Stimulated activated CD4-positive, alpha-beta T cell treated with anti-CD3 and anti-CD28 coated beads, Interleukin-4, amount 100 ng/mL, for 24 hours (primary cell): Measurements from ENCODE around the gene TMEM240.
"Not testable (repeated sequence)": the region's sequence is repeated elsewhere in the genome, so short reads cannot be mapped to it uniquely, and the experiment has no call there.

Source experiments
- DNase-seq: peaks from one replicate; pipeline ENCODE4 v3.0.0-alpha.2; 2020

TMEM240 gene

GRCh38 chr1:1556961-1557360 is 16.5 kb upstream of the TMEM240 start:
- DNase-seq, result not testable (repeated sequence)

DNA sequence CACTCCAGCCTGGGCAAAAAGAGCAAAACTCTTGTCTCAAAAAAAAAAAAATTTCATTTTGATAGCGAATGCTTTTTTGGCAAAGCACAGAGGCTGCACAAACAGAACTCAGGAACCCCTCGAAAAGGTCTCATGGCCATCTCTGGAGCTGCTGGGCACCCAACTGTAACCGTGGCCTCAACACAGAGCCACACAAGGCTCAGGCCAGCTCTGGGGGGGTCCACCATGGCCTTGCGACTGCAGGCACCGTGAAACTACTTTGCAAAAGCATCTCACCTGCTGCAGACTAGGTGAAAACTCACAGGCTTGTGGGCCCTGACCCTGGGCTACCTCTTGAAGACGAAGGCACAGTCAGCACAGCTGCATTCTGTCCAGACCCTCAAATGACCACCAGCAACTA is 16.1 kb upstream of the TMEM240 start:
- no peak for DNase-seq

DNA sequence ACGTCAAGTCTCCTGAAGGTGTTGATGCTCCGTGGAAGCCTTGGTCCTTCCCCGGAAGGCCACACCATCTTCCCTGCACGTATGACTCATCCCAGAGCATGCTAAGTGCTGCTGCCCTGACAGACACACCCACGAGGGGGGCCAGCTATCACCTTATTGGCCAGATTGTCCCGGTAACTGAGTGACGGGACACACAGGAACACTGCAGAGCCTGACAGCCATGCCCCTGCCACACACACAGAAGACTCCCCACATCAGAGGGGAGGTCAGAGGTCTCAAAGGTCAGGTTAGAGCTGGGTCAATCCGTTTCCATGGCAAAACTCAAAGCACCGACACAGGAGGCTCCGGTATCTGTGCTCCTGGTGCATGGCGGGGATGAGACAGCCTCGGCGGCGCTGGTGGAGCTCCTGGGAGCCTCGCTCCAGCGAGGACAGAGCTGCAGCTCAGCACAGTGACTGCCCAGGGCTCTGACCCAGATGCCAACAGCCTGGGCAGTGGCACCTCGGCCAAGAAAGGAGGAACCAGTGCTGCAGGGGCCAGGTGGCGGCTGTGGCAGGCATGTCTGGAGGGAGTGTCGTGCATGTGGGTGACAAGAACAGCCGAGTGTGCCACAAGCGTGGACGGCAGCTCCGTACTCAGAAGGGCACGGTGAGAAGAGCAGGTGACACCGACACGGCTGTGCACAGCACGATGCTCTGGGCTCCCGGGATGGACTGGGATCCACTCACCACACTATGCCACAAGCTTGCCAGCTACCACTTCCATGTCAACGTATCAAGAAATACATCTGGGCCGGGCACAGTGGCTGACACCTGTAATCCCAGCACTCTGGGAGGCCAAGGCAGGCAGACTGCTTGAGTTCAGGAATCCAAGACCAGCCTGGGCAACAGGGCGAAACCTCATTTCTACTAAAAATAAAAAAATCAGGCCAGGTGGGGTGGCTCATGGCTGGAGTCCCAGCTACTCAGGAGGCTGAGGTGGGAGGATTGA is 14.8 kb upstream of the TMEM240 start:
- no peak for DNase-seq

- DNase-seq, result no peak
Observed at GRCh38 chr1:1554550-1554925, 14.1 kb upstream of the TMEM240 start.

GRCh38 chr1:1553821-1554494 is 13.5 kb upstream of the TMEM240 start:
- no peak for DNase-seq

GRCh38 chr1:1552263-1552639 is 11.8 kb upstream of the TMEM240 start:
- no peak for DNase-seq

DNA sequence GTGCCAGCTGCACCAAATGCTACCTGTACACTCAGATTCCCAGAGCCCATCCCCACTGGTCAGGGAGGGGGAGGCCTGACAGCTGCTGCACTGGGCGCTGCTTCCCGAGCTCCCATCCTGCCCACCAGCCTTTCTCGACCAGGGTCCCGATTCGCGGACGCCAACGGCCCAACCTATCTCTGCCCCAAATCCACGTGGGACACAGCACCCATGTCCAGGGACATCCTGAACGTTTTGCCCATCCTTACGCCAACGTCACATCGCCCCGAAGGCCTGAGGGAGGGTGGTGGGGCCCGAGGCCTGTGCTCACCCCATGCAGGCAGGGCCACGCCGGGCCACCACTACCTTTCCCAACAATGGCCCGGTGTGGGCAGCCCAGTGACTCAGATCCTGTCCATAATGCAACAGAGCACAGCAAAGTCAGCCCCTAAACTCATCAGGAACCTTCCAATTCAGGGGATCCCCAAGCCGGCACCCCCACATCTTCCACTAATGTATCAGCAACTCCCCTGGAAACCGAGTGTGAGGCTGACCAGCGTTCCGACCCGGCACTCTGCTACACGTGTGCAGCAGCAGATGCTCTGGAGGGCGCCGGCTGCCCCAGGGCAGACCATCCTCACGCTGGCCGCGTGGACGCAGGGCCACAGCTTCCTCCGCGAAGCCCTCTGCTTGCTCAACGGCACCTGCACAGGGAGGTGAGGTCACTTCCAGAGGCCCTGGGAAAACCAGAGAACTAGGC is 11.3 kb upstream of the TMEM240 start:
- no peak for DNase-seq

- no peak for DNase-seq
Observed at GRCh38 chr1:1550591-1551432, 10.4 kb upstream of the TMEM240 start.

DNA sequence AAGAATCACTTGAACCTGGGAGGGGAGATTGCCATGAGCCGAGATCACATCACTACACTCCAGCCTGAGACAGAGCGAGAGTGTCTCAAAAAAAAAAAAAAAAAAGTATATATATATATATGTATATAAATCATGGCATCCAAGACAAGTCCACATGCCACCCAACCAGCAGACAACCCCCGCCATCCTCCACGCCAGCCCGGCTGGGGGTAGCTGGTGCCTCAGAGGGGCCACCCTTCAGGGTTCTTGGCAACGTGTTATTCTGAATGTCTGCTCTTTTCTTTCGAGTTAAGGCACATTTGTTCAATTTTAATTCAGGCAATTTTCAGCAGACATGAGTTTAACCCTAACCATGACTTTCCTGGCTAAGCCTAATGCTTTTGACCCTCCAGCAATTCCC is 9.7 kb upstream of the TMEM240 start:
- DNase-seq, result no peak

GRCh38 chr1:1548591-1548990 is 8.2 kb upstream of the TMEM240 start:
- DNase-seq, result no peak

DNA sequence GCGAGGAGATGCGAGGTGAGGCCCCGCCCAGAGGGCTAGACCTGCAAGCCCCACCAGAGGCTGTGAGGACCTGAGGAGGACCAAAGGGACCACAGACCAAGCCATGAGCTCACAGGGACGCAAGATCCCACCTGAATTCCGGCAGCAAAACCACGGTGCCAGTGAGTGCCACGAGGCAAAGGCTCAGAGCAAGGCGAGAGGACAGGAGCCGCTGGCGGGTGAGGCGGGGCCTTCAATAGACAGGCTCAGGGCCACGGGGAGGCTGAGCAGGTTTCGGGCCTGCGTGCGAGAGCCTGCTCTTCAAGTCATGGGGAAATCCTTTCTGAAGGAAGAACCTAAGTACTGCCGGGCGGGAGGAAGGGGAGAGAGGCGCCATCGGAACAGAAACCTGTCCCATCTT is 7.1 kb upstream of the TMEM240 start:
- no peak for DNase-seq

DNA sequence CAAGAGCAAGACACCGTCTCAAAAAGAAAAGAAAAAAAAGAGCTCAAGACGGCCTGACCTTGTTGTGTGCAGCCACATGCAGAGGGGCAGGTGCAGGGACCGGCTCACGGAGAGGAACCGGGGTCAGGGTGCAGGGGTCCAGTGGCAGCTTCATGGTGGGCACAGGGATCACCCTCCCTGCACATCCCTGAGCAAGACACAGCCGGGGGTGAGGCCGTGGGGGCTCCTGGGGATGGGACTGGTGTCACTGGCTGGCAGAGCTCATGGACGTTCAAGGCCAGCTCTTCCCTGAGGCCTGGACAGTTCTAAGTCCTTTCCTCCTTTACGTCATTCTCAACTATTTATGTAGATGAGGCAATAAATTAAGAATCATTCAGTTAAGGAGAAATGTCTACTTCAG is 6.6 kb upstream of the TMEM240 start:
- no peak for DNase-seq

DNA sequence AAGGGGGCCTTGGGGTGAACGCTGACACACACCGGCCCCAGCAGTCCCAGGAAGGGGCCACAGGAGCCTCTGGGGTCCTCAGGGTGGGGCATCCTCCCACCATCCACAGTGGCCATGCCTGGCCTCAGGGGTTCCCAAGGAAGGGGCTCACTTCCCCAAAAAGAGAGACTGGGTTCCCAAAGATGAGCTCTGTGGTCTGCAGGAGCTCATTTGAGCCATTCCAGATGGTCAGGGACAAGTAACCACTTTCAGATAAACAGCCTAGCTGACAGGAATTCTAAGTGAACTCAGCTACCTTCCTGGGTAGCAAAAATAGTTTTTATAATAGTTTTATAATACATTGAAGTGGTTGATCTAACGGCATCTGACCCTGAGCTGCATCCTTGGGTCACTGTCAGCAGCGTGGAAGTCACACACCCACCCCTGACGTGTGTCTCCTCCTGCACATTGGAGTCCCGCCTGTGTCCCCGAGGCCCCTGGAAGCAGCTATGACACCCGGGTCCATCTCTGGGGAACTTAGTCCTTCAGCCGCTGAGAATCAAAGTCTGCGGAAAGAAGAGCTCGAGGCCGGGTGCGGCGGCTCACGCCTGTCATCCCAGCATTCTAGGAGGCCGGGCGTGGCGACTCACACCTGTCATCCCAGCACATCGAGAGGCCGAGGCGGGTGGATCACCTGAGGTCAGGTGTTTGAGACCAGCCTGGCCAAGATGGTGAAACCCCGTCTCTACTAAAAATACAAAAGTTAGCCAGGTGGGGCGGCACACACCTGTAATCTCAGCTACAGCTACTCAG is 5.7 kb upstream of the TMEM240 start:
- no peak for DNase-seq

GRCh38 chr1:1544544-1544943 is 4.1 kb upstream of the TMEM240 start:
- DNase-seq, result no peak

- DNase-seq, result no peak
Observed at GRCh38 chr1:1543706-1544099, 3.3 kb upstream of the TMEM240 start.

- DNase-seq, result no peak
Observed at GRCh38 chr1:1542766-1543705, 2.6 kb upstream of the TMEM240 start.

- no peak for DNase-seq
Observed at GRCh38 chr1:1541956-1542765, 1.7 kb upstream of the TMEM240 start.

DNA sequence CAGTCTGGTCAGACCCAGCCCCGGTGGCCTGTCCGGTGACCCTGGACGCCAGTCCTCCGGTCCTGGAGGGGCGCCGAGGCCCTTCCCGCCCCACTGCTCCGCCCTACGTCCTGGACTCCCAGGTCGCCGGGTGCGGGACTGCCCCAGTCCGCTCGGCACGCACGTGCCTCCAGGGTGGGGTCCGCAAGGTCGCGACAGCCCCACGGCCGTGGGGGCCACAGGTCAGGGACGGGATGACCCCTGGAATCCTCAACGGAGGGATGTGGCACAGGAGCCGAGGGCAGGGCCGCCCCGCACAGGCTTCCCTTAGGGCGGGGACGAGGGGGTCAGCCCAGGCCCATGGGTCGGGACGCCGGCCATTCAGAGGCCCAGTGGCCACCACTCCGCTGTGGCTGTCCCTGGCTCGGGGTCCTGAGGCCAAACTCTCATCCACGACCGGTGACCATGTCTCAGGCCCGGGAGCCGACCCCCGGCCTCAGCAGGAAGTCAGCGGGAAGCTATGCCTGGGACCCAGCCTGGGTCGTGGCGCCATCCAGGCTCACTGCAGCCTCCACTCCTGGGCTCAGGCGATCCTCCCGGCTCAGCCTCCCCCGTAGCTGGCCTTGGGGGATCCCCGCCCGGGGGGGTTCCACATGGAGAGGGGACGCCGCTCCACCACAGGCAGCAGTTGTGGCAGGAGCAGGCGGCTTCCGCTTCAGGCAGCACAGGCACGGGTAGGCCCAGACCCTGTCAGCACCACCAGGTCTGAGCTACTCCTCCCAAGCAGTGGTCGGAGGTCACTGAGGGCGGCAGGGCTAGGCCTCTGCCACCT is 599 bp upstream of the TMEM240 start:
- DNase-seq, result no peak
